COLO829 (cell line): ENCODE measurements around the gene THSD7B.

ENCODE experiments used
- DNase-seq: peaks from one replicate; pipeline ENCODE4 v3.0.0; 2012; ENCODE audit warnings: low spot score

Gene THSD7B

GRCh38 chr2:137192366-137193310 lies 427.3 kb downstream of the THSD7B start:
- no peak for DNase-seq

- DNase-seq, result no peak
These were observed 428.1 kb downstream of the THSD7B start for GRCh38 chr2:137193401-137193800.

- DNase-seq, result no peak
These were observed 428.8 kb downstream of the THSD7B start for GRCh38 chr2:137194111-137194510.

GRCh38 chr2:137199751-137200150 lies 434.4 kb downstream of the THSD7B start:
- no peak for DNase-seq

GRCh38 chr2:137202318-137202717 lies 437.0 kb downstream of the THSD7B start:
- DNase-seq, result no peak

- DNase-seq, result no peak
These were observed 440.0 kb downstream of the THSD7B start for GRCh38 chr2:137205324-137205723.

- DNase-seq, result no peak
These were observed 440.7 kb downstream of the THSD7B start for GRCh38 chr2:137206069-137206468.

- DNase-seq, result no peak
These were observed 441.7 kb downstream of the THSD7B start for GRCh38 chr2:137207030-137207429.

- DNase-seq, result peak; percentile 15
These were observed 443.1 kb downstream of the THSD7B start for GRCh38 chr2:137208431-137208891.

GRCh38 chr2:137210039-137210438 lies 444.7 kb downstream of the THSD7B start:
- no peak for DNase-seq

- no peak for DNase-seq
These were observed 446.4 kb downstream of the THSD7B start for GRCh38 chr2:137211761-137212160.

GRCh38 chr2:137220438-137220993 lies 455.2 kb downstream of the THSD7B start:
- DNase-seq, result peak; percentile 8

GRCh38 chr2:137221797-137222492 lies 456.6 kb downstream of the THSD7B start:
- no peak for DNase-seq

GRCh38 chr2:137223722-137224121 lies 458.4 kb downstream of the THSD7B start:
- no peak for DNase-seq

- DNase-seq, result no peak
These were observed 463.2 kb downstream of the THSD7B start for GRCh38 chr2:137228566-137228965.

GRCh38 chr2:137229834-137230233 lies 464.5 kb downstream of the THSD7B start:
- no peak for DNase-seq

- no peak for DNase-seq
These were observed 466.3 kb downstream of the THSD7B start for GRCh38 chr2:137231628-137232027.

GRCh38 chr2:137232076-137232475 lies 466.7 kb downstream of the THSD7B start:
- DNase-seq, result no peak

- no peak for DNase-seq
These were observed 467.7 kb downstream of the THSD7B start for GRCh38 chr2:137233091-137233490.

GRCh38 chr2:137237055-137237454 lies 471.7 kb downstream of the THSD7B start:
- no peak for DNase-seq

- DNase-seq, result no peak
These were observed 472.7 kb downstream of the THSD7B start for GRCh38 chr2:137238065-137238464.

GRCh38 chr2:137249463-137250130 lies 484.3 kb downstream of the THSD7B start:
- no peak for DNase-seq
